A673 (cell line): Measurements from ENCODE around the gene ITM2C.

Experiments
- CTCF ChIP-seq: fragments of 300-800, 200-600 bp; sonication (generic); conservative IDR thresholded peaks from 2 replicates; pipeline ENCODE4 v1.5.1; 2017; ENCODE audit warnings: low read depth, mild to moderate bottlenecking, antibody characterized with exemption, low read length, moderate library complexity, mixed read lengths
- EZH2 ChIP-seq: fragments of 200-600 bp; sonication (generic); IDR thresholded peaks from 2 replicates; pipeline ENCODE4 v1.6.1; 2017; ENCODE audit warnings: borderline replicate concordance, low read depth, mild to moderate bottlenecking, mixed read lengths, antibody characterized with exemption, low read length; ENCODE audit not compliant: poor library complexity, severe bottlenecking

- TF ChIP-seq CTCF (no peak), EZH2 (no peak)
Observed at GRCh38 chr2:230893338-230893737, 28.6 kb downstream of the ITM2C start.
